GM21723 (cell line): ENCODE data around the gene ZFAND3.

Experiments used
- ATAC-seq: cut with Tn5 transposase; IDR thresholded peaks from one replicate; pipeline ENCODE4 v1.9.1; 2021; ENCODE audit warnings: mild to moderate bottlenecking, moderate library complexity; ENCODE audit not compliant: unreplicated experiment

The ZFAND3 gene

GRCh38 chr6:38193481-38194281 is 374.2 kb downstream of the ZFAND3 start:
- ATAC-seq = no peak

- ATAC-seq = no peak
Measured at GRCh38 chr6:38194282-38194572, 374.7 kb downstream of the ZFAND3 start.

GRCh38 chr6:38194589-38194988 is 375.1 kb downstream of the ZFAND3 start:
- no peak for ATAC-seq

- no peak for ATAC-seq
Measured at GRCh38 chr6:38195113-38195635, 375.6 kb downstream of the ZFAND3 start.

- no peak for ATAC-seq
Measured at GRCh38 chr6:38198219-38198618, 378.7 kb downstream of the ZFAND3 start.
